IPS-NIHi11 (cell line): ENCODE data around the gene PBXIP1.
A peak's percentile ranks its signal among the peaks of the same experiment; 100 is the strongest.
"Not testable (repeated sequence)": the region's sequence is repeated elsewhere in the genome, so short reads cannot be mapped to it uniquely, and the experiment has no call there.

ENCODE experiments used
- DNase-seq: peaks from one replicate; pipeline ENCODE4 v3.0.0; 2012; ENCODE audit warnings: mixed read lengths, low spot score

The PBXIP1 gene, protein sequence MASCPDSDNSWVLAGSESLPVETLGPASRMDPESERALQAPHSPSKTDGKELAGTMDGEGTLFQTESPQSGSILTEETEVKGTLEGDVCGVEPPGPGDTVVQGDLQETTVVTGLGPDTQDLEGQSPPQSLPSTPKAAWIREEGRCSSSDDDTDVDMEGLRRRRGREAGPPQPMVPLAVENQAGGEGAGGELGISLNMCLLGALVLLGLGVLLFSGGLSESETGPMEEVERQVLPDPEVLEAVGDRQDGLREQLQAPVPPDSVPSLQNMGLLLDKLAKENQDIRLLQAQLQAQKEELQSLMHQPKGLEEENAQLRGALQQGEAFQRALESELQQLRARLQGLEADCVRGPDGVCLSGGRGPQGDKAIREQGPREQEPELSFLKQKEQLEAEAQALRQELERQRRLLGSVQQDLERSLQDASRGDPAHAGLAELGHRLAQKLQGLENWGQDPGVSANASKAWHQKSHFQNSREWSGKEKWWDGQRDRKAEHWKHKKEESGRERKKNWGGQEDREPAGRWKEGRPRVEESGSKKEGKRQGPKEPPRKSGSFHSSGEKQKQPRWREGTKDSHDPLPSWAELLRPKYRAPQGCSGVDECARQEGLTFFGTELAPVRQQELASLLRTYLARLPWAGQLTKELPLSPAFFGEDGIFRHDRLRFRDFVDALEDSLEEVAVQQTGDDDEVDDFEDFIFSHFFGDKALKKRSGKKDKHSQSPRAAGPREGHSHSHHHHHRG

DNA sequence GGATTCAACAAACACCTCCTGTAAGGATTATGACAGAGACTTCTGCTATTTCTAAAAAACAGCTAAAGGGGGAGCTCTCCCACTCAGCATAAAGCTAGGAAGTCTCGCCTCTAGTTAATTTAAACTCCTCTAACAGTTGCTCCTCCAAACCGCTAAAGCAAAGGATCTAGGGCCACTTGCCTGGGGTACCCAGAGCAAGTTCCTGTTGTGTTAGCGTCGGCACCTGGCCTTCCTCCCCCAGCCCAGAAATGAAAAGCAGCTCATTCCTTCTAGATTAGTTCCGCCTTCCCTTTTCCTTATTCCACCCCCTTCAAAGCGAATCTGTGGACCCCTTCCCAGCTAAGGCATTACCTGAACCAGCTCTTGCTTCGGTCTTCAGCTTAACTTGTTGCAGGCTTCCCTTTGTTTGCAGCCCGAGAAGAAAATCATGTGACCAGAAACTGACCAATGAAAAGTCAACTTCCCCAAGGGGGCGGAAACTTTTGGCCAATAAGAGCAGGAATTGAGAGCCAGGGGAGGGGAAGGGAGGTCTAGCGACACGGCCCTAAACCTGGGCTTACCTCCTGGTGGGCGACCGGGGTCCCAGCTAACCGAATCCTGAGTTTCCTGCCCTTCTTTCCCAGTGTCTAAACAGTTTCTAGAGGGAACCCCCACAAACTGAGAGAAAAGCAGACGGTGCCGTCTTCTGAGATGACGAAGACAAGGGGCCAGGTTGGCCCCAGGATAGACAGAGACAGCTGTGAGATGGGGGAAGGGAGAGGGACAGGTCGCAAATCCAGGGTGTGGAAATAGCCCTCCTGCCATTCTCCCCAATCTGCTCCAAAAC is at the start of gene PBXIP1:
TSS of gene PBXIP1 (minus strand) at position 382 of the 826 bp plus-strand sequence. CDS start 2,378 bp downstream, outside the sequence.
- peak; percentile 93 for DNase-seq

DNA sequence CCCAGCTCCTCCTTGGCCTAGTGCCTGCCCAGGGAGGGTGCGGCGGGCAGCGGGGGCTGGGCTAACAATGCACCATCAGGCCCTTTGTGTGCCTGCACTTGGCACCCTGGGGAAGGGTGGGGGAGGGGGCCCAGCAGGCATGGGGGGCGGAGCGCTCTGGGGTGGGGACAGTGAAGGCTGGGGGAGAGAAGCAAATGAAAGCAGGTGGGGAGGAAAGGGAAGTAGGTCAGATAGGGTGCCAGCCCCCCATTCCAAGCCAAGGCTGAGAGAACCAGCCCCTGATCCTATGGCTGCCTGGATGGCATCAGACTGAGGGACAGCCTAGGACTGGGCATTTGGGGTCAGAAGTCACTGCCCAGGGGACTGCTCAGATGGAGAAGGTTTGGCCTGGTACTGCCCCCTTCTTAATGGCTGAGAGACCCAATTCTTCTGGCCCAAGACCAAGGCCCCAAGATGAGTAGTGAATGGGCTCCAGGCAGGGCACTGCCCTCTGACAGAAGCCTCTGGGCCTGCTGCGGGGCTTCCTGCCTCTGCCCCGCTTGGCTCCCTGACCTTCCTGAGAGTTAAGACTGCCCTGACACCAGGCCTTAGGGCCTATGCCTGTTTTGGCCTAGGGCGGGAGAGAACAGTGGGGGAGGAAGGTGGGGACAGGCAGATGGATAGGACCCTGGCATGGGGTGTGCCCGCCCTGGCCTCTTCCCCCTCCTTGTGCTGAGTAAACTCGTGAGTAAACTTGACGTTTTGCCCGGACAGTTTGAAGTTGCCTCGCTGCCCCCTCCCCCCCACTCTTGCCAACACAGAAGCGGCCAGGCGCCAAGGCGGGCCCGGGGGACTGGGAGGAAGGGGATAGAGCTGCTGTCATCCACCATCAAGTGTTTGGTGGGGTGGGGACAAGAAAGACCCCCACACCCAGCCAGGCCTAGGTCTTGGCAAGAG is 49.4 kb upstream of the PBXIP1 start:
- DNase-seq, result no peak

DNA sequence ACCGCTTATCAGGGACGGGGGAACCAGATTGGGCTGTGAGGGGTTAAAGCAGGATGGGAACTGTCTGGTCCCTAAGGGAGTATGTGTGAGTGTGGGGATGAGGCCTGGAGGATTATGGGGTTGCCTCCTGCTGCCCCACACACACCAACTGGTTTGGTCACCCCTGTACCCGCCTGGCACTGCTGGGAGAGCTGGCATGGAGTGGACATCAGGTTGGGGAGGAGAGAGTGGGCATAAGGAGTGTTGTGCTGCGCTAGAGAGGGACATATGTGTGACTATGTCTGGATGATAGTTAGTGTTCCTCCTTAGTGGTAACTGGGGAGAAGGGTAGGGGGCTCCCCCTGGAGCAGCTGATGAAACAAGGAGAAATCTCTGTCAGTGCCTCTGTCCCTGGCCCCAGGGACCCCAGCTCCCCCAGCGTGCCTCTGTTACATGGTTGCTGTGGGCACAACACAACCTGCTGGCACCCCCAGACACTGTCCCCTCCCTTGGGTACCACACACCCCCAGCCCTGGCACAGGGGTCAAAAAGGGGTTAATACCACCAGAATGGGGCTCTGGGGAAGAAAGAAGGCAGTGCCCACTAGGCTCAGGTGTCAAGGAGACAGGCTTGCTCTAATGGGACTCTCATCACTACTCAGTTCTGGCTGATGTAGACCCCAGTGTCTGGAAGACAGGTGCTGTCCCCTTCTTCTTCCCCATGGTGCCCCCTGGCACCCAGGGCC is 48.6 kb upstream of the PBXIP1 start:
- DNase-seq, result no peak

DNA sequence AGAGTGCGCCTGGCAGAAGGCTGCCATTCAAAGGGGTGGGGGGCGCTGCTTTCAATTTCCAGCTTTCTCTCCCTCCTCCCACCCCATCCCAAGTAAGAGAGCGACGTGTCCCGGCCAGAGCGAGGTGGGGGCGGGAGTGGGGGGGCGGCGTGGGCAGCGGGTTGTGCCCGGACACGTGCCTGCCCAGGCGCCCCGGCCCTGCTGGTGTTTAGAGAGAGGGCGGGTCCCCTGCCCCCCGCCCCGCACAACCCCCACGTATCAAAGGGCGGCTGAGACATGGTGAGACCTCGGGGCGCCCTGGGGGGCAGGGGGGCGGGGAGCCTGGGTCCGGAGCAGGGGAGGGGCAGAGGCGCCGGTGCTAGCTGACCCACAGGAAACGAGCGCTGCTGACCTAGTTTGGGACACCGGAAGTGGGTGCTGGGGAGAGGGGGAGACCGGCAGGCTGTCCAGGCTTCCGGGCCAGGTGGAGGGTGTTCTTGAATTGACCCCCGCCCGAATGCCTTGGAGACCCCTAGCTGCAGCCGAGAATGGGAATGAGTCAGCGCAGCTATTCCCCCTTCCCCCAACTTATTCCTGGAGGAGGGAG is 48.0 kb upstream of the PBXIP1 start:
- DNase-seq, result peak; percentile 53

DNA sequence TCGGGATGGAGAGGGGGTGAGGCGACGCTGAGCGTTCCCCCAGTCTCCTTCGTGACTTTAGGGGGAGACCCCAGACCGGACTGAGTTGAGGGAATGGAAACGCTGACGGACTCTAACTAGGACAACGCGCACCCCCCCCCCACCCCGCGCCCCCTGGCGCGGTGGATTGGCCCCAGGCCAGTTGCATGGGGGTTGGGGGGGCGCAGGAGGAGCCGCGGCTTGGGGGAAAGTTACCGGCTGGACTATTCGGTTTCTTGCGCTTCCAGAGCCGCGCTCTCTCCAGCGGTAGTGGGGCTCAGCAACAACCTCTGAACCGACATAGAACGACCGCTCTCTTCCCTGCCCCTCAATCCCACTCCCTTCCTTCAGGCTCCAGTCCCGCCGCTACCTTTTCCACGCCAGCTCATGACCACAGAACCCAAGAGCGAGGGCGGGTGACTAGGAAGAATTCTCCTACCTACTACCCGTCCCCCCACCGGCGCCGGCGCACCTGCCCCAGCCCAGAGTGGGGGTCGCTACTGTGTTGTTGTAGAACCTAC is 47.4 kb upstream of the PBXIP1 start:
- no peak for DNase-seq

DNA sequence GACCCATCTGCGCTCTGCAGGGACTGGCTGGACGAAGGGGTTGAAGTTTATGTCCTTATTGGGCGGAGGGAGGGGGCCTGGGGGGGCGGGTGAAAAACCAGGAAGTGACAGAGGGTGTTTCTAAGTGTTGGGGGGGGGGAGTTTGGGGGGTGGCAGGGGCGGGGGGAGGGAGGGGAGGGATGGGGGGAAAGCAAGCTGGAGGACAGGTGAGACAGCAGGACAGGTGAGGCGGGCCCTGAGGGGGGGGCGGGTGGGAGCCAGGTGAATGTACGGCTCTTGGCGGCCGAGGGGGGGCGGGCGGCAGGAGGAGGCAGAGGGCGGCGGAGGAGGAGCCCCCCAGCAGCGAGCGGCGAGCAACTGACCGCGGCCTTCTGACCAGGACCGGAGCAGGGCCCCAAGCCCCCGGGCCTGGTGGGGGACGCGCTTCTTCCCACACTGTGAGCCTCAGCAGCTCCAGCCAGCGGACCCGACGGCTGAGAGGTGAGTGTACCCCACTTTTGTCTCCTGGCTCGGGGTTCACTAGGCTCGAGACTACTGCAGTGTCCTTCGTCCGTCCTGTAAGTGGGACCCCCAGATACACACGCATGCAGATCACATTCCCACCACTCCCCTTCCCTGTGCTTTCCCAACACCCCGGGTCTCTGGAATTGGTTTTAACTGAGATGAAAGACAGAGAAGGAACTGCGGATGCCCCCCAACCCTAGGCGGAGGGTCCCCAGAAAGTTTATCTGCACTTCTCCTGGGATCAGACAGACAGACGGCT is 46.7 kb upstream of the PBXIP1 start, which contains the start of gene ZBTB7B:
TSS of gene ZBTB7B (plus strand) at position 339 of the 763 bp plus-strand sequence. CDS start 11,859 bp downstream, outside the sequence.
- no peak for DNase-seq

DNA sequence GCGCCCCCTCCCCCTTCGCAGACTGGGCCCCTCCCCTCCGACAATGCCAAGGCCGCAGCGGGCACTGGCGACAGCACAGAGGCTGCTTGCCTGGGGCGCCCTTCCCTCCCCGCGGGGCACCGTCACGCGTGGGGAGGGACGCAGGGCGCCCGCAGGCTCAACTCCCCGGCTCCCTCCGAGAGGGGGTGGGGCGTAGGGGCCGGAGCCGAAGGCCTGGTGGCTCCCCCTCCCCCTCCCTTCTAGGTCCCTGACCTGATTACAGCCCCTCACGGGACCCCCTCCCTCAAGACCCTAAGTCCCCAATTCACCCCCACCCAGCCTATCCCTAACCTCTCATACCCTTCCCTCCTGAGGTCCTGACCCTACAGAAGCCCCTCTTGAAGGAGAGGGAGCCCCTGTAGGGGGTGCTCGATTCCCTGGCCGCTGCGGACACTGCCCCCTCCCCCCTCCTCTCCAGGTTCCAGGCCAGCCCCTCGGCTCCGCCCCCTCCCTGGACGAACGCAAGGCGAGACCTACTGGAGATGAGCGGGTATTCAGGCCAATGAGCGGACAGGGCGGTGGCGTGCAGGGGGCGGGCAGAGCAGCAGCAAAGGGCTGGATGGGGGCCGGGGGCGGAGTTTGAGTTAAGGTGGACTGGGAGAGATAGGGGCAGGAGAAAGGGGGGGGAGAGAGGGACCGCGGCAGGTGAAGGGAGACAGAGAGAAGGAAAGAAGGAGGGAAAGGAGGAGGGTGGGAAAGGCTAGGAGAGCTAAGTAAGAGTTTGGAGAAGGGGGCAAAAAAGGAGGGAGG is 46.0 kb upstream of the PBXIP1 start:
- peak; percentile 90 for DNase-seq

DNA sequence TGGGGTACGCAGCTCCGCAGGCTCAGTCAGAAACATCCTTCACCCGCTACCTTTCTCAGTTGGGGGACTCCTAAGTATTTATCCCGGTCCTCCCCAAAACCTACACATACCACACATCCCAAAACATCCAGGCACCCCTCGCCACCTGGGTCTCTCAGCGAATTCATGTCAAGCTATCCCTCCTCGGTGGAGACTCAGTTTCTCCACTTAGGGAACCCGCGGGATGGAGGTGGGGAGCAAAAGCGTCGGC is 45.5 kb upstream of the PBXIP1 start:
- DNase-seq, result no peak

DNA sequence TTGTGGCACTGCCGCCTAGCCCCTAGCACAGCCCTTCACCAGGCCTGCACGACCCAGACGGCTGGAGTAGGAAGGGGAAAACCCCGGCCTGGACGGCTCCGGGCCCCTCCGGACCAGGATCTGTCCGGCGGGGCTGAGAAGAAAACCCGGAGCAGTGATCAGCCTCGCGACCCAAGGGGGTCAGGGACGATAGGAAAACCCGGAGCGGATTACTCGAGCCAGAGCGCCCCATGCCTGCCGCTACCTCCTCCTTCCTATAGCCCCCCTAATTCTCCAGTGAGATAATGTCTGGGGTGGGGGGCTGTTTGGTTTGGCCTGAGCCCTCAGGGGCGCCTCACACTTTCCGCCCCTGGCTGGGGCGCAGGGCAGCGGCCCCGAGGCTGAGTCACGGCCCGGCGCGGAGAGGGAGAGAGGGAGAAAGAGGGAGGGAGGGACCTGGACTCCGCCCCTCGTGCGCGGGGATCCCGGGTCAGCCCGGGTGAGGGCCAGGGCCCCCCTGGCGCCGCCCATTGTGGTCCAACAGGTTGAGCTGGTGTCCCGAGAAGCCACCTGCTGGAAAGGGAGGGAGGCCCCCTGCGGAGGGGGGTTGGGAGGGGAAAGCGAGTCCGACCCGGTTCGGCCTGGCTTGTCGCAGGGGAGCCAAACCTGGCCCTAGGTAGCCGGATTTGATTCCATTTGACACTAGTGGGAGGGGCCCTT is 45.0 kb upstream of the PBXIP1 start:
- peak; percentile 82 for DNase-seq

DNA sequence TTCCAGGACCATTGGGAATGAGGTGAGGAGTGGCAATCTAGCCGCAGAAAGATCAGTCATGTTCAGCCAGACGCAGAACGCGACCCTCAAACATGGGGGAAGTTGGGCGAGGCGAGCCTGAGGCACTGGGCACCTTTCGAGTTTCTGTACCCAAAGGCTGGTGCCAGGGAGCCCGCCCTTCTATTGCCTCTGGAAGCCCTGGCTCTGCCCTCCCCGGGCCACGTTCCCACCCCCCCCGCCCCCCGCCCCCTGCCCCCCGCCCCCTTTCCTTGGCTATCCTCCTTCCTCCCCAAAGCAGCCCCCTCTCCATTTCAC is 44.5 kb upstream of the PBXIP1 start:
- no peak for DNase-seq

DNA sequence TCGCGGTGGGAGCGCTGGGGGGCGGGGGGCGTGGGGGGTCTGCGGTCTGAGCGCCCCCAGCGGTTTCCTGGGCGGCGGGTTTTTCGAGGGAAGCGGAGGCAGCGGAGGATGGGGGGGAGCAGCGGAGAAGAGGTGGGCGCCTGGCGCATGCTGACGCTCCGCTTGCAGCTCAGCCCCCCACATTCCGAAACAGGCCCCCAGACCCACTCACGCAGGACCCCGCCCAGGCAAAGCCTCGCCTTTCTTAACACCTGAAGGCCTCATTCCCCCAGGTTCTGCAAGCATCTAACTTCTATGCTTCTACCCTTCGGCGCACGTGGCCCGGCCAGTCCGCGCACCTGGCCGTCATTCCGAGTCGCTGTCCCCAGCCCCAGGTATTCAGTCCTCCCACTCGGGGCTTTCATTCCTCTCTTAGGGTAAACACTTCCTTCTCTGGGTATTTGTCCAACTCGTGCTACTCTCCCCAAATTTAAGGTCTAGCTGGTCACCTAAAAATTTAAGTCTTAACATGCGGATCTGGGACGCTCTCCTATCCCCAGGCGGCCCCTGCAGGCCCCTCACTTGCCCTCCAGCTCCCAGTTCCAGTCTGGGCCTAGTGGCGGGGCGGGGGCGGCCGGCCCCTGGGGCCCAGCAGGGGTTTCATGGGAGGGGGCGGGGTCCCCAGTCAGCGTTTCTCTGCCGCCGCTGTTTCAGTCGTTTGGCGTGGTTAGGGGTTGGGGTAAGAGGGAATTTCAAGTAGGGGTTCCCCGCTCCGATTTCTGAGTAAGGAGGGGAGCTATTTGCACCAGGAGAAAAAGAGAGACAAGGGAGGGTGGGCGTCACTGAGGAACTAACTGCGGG is 43.9 kb upstream of the PBXIP1 start:
- peak; percentile 67 for DNase-seq

DNA sequence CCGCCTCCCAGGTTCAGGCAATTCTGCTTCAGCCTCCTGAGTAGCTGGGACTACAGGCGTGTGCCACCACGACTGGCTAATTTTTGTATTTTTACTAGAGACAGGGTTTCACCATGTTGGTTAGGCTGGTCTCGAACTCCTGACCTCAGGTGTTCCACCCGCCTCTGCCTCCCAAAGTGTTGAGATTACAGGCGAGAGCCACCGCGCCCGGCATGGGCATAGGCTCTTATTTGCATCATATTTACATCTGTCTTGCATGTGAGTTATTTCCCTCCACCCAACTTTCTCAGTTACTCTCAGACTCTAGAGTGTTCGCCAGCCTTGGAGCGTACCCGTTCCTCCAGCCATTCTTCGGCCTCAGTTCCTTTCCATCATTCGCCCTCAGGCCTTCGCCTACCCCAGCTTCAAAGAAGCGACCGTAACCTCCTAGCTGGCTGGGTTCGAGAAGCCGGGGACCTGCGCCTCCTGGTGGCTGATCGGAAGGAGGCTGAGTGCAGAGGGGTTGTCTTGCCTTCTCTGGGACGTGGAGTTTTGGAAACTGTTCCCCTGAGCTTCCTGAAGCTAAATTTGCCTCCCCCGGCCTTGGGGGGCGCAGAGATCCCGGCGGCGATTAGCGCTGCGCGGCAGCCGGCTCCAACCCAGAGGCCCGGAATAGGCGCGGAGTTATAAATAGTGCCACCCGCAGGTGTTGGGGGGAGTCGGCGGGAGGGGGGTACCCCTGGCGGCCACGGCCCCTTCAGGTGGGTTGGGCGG is 43.1 kb upstream of the PBXIP1 start:
- peak; percentile 81 for DNase-seq

DNA sequence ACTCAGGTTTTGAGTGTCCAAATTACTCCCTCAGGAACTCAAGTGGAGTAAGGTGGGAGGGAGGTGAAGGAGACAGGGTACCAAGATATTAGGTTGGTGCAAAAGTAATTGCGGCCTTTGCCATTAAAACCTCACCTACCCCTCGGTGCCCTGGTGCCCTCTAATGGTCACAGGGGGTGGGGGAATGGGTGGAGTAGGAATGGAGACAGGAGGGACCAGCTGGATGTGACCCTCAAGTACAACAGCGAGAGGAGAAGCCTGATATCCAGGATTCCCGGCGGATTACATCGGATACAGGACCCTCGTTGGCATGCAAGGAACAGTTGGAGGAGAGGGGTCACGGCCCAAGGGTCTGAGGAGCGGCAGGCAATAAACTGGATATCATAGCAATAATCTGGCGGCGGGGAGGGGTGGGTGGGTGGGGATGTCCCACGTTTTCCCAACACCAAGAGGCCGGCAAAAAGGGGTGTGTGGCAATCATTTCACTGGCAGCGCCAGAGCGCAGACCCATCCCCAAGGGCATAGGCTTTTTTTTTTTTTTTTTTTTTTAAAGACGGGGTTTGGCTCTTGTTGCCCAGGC is 42.4 kb upstream of the PBXIP1 start:
- no peak for DNase-seq

DNA sequence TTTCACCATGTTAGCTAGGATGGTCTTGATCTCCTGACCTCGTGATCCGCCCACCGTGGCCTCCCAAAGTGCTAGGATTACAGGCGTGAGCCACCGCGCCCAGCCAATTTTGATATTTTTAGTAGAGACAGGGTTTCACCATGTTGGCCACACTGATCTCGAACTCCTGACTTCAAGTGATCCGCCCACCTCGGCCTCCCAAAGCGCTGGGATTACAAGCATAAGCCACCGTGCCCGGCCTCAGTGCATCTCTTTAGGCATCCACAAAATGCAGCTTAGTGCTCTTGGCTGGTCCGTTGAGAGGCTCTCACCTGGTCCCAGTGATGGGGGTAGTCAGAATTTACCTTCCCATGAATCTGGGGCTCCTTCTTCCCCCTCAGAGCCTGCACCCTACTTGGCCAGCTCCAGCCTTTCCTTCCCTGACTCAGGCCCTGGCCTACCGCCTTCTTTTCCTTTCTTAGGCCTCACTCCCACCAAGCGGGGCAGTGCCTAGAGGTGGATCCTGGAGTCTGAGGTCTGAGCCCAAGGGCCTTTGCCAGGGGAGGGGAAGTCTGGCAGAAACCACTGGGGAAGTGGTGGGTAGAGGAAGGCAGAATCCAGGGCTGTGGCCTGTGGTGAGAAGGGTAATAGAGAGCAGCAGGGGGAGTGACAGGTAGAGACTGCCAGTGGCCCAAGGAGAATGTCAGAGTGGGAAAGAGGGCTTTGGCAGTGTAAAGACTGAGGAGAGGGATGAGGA is 41.2 kb upstream of the PBXIP1 start:
- DNase-seq, result no peak

DNA sequence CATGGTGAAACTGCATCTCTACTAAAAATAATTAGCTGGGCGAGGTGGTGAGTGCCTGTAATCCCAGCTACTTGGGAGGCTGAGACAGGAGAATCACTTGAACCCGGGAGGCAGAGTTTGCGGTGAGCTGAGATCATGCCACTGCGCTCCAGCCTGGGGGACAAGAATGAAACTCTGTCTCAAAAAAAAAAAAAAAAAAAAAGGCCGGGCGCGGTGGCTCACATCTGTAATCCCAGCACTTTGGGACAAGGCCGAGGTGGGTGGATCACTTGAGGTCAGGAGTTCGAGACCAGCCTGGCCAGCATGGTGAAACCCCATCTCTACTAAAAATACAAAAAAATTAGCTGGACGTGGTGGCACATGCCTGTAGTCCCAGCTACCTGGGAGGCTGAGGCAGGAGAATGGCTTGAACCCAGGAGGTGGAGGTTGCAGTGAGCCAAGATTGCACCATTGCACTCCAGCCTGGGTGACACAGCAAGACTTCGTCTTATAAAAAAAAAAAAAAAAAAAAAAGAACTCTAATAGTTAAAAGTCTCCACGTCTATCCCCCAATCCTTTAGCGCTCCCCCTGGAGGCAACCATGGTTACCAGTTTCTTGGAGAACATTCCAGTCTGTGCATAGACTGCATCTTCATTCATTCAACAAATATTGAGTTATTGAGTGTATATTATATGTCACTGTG is 39.5 kb upstream of the PBXIP1 start:
- not testable (repeated sequence) for DNase-seq
